Smooth muscle cell (in vitro differentiated cells): ENCODE results near the gene ANO10. TPM values are rescaled to one million over a fixed set of nuclear protein-coding genes. Genes with fewer than 3 reads are reported as not detected.
"Not testable (repeated sequence)": the region's sequence is repeated elsewhere in the genome, so short reads cannot be mapped to it uniquely, and the experiment has no call there.

Experiments used
- DNase-seq: peaks from one replicate; lab custom pipeline; 2025; ENCODE audit not compliant: unreplicated experiment; lab: John Stamatoyannopoulos, UW
- H2AFZ ChIP-seq: fragments of 200-600 bp; sonication (generic); 2 replicates; pipeline ENCODE4 v1.6.0; 2016; ENCODE audit warnings: antibody characterized with exemption, low read depth, mild to moderate bottlenecking
- H3F3A ChIP-seq: fragments of 200-600 bp; sonication (generic); 2 replicates; pipeline ENCODE4 v1.6.0; 2017; ENCODE audit warnings: antibody characterized with exemption, low read depth
- H3K27ac ChIP-seq: fragments of 200-600 bp; sonication (generic); 2 replicates; pipeline ENCODE4 v1.5.1; 2016; ENCODE audit warnings: low read depth, mild to moderate bottlenecking
- H3K27me3 ChIP-seq: fragments of 200-600 bp; sonication (generic); 2 replicates; pipeline ENCODE4 v1.6.1; 2016; ENCODE audit warnings: low read depth, mild to moderate bottlenecking
- H3K36me3 ChIP-seq: fragments of 200-600 bp; sonication (generic); 2 replicates; pipeline ENCODE4 v1.5.1; 2016; ENCODE audit warnings: low read depth
- H3K4me1 ChIP-seq: fragments of 200-600 bp; sonication (generic); 2 replicates; pipeline ENCODE4 v1.5.1; 2016; ENCODE audit warnings: low read depth
- H3K4me2 ChIP-seq: fragments of 200-600 bp; sonication (generic); 2 replicates; pipeline ENCODE4 v1.6.0; 2016; ENCODE audit warnings: mild to moderate bottlenecking
- H3K4me3 ChIP-seq: fragments of 200-600 bp; sonication (generic); 2 replicates; pipeline ENCODE4 v1.5.1; 2016; ENCODE audit warnings: mild to moderate bottlenecking
- H3K79me2 ChIP-seq: fragments of 200-600 bp; sonication (generic); 2 replicates; pipeline ENCODE4 v1.6.0; 2016; ENCODE audit warnings: low read depth, mild to moderate bottlenecking
- H3K9ac ChIP-seq: fragments of 200-600 bp; sonication (generic); 2 replicates; pipeline ENCODE4 v1.6.0; 2016; ENCODE audit warnings: low read depth
- H3K9me3 ChIP-seq: fragments of 200-600 bp; sonication (generic); replicated peaks from 2 replicates; pipeline ENCODE4 v1.5.1; 2016; ENCODE audit warnings: low read depth
- H4K20me1 ChIP-seq: fragments of 200-600 bp; sonication (generic); 2 replicates; pipeline ENCODE4 v1.6.0; 2016; ENCODE audit warnings: low read depth
- WGBS: methylation state at CpG from one replicate; pipeline ENCODE4 v1.1.7; 2016; ENCODE audit warnings: low lambda C conversion rate; 5-methylcytosine and 5-hydroxymethylcytosine counted together
- polyA plus RNA-seq: library from polyadenylated mRNA; unstranded; fragments of >200 nt; fragmentation: Nextera tagmentation; extraction: Ambion mirVana; gene quantifications from 2 replicates; pipeline ENCODE4 v1.2.1, GENCODE V29; 2016
- total RNA-seq: library from RNA; depleted of rRNA; stranded (reverse); fragments of >200 nt; gene quantifications from 2 replicates; pipeline ENCODE4 v1.2.3, GENCODE V29; 2014
- TF ChIP-seq, protein P1 (sequence below): fragments of 200-600 bp; sonication (generic); IDR thresholded peaks from 2 replicates; pipeline ENCODE4 v1.5.1; 2017; ENCODE audit warnings: borderline replicate concordance, mild to moderate bottlenecking, antibody characterized with exemption; ENCODE audit not compliant: insufficient read depth, poor library complexity, severe bottlenecking

Gene ANO10
- total and polyA plus RNA-seq, 2 experiments from 2014 or later, result 19.2 to 25.3 TPM

- no peak overlapping the region for H3K4me3 ChIP-seq
- H3K36me3 ChIP-seq, result no peaks in the 10 kb centered on the region
- no peak overlapping the region for H3K27ac ChIP-seq
- no peaks in the 10 kb centered on the region for H3K9me3 ChIP-seq
- no peaks in the 10 kb centered on the region for H3K4me1 ChIP-seq
- H3F3A ChIP-seq, result no peaks in the 10 kb centered on the region
- no peaks in the 10 kb centered on the region for H4K20me1 ChIP-seq
- no peak overlapping the region for H2AFZ ChIP-seq
- no peak overlapping the region for H3K9ac ChIP-seq
- no peaks in the 10 kb centered on the region for H3K27me3 ChIP-seq
- no peaks in the 10 kb centered on the region for H3K79me2 ChIP-seq
- TF ChIP-seq, protein P1, sequence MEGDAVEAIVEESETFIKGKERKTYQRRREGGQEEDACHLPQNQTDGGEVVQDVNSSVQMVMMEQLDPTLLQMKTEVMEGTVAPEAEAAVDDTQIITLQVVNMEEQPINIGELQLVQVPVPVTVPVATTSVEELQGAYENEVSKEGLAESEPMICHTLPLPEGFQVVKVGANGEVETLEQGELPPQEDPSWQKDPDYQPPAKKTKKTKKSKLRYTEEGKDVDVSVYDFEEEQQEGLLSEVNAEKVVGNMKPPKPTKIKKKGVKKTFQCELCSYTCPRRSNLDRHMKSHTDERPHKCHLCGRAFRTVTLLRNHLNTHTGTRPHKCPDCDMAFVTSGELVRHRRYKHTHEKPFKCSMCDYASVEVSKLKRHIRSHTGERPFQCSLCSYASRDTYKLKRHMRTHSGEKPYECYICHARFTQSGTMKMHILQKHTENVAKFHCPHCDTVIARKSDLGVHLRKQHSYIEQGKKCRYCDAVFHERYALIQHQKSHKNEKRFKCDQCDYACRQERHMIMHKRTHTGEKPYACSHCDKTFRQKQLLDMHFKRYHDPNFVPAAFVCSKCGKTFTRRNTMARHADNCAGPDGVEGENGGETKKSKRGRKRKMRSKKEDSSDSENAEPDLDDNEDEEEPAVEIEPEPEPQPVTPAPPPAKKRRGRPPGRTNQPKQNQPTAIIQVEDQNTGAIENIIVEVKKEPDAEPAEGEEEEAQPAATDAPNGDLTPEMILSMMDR, result no peak
- WGBS, result 85% methylated on average over 5 of the region's 5 CpGs
- DNase-seq, result no peak
- no peak overlapping the region for H3K4me2 ChIP-seq
These were observed 260.7 kb downstream of the ANO10 start for GRCh38 chr3:43361077-43361476.

GRCh38 chr3:43356033-43356432, 265.8 kb downstream of the ANO10 start:
- not testable (repeated sequence) for H4K20me1 ChIP-seq, H3K79me2 ChIP-seq, H3K9ac ChIP-seq, H3K27me3 ChIP-seq, H3K4me3 ChIP-seq, H2AFZ ChIP-seq, H3K4me1 ChIP-seq, H3K9me3 ChIP-seq, H3F3A ChIP-seq, H3K4me2 ChIP-seq, H3K27ac ChIP-seq, DNase-seq, H3K36me3 ChIP-seq
- 96% methylated on average over 2 of the region's 2 CpGs for WGBS

DNA sequence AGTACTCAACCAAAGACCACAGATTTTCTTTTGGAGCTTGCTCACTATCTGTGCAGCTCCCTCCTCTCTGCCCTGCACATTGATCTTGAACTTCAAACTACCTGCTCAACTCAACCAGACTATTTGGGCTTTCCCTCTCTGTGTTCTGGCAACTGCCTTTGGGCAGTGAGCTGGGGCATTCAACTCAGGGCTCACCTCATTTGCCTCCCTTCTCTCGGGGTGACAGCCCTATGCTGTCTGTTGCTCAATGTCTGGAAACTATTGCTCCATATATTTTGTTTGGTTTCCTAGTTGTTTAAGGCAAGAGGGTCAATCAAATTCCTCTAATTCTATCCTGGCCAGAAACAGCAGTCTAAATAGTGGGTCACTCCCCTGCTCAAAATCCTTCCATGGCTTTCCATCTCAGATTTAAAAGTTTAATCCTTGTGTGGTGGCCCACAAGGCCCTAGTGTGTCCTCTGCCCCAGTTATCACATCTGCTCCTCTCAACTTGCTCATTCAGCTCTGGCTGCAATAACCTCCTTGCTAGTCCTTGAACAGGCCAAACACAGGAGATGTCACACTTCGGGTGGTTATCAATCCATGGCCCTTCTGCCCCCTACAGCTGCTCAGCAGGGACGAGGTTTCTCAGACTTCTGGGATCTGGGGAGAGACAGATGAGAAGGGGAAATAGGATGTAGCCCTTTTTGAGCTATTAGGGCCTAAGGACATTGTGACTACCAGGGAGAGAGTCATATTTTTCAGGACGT, 267.7 kb downstream of the ANO10 start:
- Histone ChIP-seq H3K27ac (no peak overlapping the region), H3K4me3 (no peak overlapping the region), H3F3A (no peaks in the 10 kb centered on the region), H3K9me3 (peaks cover 3% of the 10 kb centered on the region), H4K20me1 (no peaks in the 10 kb centered on the region), H3K36me3 (no peaks in the 10 kb centered on the region), H3K4me1 (no peaks in the 10 kb centered on the region), H2AFZ (no peak overlapping the region), H3K9ac (no peak overlapping the region), H3K4me2 (no peak overlapping the region), H3K27me3 (no peaks in the 10 kb centered on the region), H3K79me2 (no peaks in the 10 kb centered on the region)
- WGBS, result 88% methylated on average over 4 of the region's 4 CpGs
- no peak for DNase-seq
- TF ChIP-seq, protein P1, result no peak

GRCh38 chr3:43353393-43353792, 268.4 kb downstream of the ANO10 start:
- Histone ChIP-seq H3K4me1 (no peaks in the 10 kb centered on the region), H3K4me3 (no peak overlapping the region)
- 86% methylated on average over 1 of the region's 1 CpG for WGBS

More at GRCh38 chr3:43353393-43353792, 268.4 kb downstream of the ANO10 start:
- no peaks in the 10 kb centered on the region for H3F3A ChIP-seq
- H3K27ac ChIP-seq, result no peak overlapping the region
- H3K27me3 ChIP-seq, result no peaks in the 10 kb centered on the region
- no peak overlapping the region for H2AFZ ChIP-seq
- no peak for DNase-seq
- H3K4me2 ChIP-seq, result no peak overlapping the region
- no peak overlapping the region for H3K9ac ChIP-seq
- H4K20me1 ChIP-seq, result no peaks in the 10 kb centered on the region
- H3K36me3 ChIP-seq, result no peaks in the 10 kb centered on the region
- H3K79me2 ChIP-seq, result no peaks in the 10 kb centered on the region
- TF ChIP-seq, protein P1, result no peak
- peaks cover 3% of the 10 kb centered on the region for H3K9me3 ChIP-seq
